NCI-H82 (cell line): ENCODE data around the gene TMEM43.
A peak's percentile ranks its signal among the peaks of the same experiment; 100 is the strongest.

Experiments
- DNase-seq: peaks from one replicate; lab custom pipeline; 2025; lab: John Stamatoyannopoulos, UW

Gene TMEM43

GRCh38 chr3:14178247-14179113 is 53.6 kb downstream of the TMEM43 start, which contains the start of the genes LSM3 and XPC:
Gene LSM3, plus strand, starts transcription at chr3:14178817. Its CDS starts 44 bp downstream, at chr3:14178861.
Gene XPC, minus strand, starts transcription at chr3:14178601. Its CDS starts 33 bp downstream, at chr3:14178568.
- DNase-seq: peak; percentile 98

DNA sequence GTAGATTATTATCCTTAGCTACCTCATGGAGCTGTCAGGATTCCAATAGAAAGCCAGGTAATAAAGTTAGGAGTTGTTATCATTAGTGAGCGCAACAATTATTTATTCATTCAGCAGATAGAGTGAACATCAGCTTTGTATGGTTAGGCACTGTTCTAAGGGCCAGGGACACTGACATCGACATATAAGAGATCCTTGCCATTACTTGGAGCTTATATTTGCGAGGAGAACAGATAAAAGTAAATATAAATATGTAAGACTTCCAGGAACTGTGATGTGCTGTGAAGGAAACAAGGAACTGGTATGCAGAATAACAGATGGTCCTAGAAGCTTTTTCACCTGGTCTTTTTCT is 54.2 kb downstream of the TMEM43 start:
- DNase-seq: no peak

DNA sequence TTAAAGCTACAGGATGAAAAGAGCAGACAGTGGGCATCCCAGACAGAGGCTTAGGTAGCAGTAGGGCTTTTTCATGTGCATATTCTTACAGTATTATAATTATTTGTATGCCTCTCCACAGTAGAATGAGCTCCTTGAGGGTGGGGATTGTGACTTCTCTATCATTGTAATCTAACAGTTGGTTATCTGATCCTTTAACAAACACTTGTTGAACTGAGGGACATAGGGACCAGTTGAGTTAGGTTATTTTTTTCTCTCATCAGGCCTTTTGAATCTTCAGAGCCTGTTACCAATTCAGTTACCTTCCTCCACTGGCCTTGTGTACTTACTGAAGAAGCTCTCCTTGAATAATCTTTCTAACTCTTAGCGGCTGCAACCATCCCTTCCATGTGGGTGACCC is 54.9 kb downstream of the TMEM43 start:
- no peak for DNase-seq

GRCh38 chr3:14181253-14181652 is 56.4 kb downstream of the TMEM43 start:
- no peak for DNase-seq

DNA sequence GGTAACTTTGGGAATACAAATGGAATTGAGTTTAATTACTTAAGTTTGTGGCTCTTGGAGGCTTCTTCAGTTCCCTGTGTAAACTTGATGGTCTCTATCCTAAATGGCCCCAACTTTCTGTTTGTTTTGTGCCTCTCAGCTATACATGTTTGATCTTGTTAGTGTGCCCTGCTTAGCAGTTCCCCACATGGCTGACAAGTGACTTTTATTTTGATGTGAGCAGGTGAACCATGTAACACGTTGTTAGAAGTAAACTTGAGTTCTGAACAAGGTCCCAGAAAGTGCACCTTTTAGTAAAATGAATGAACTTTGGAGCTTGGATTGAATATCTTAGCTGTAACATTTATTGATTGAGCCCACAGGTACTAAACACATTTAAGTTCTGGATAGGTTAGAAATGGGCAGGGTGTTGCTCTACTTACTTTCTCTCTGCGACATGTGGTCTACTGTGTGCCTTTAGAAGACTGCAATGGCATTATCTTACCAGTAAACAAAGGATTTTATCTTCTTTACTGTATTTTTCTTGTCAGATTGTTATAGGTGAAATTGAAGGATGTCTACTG is 58.2 kb downstream of the TMEM43 start:
- DNase-seq: no peak

GRCh38 chr3:14186854-14187458 is 62.1 kb downstream of the TMEM43 start:
- no peak for DNase-seq

GRCh38 chr3:14188041-14188754 is 63.3 kb downstream of the TMEM43 start:
- DNase-seq: no peak
